22Rv1 (cell line): ENCODE results near the gene SPHKAP.

Experiments
- ZFX ChIP-seq: fragments of 450-650 bp; IDR thresholded peaks from 2 replicates; pipeline ENCODE4 v1.6.1; 2017; ENCODE audit warnings: antibody characterized with exemption, borderline replicate concordance
- TF ChIP-seq, protein P1 (sequence below): fragments of 450-650 bp; IDR thresholded peaks from 2 replicates; pipeline ENCODE4 v1.5.1; 2017; ENCODE audit warnings: mild to moderate bottlenecking

DNA sequence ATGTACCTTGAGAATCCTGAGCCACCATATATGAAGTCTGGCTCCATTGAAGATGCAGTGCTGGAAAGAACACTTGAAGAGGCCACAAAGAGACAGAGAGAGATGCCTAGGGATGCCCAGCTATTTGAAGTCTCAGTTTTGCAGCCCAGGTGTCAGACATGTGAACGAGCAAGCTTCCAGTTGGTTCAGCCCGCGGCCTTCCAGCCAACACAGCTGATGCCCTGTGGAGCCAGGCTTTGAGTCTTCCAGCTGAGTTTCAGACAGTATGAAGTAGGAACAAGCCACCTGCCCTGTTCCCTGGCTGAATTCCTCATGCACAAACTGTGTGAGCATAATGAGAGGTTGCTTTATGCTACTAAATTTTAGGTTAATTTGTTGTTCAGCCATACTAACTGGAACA, 108.8 kb downstream of the SPHKAP start:
- TF ChIP-seq, protein P1, sequence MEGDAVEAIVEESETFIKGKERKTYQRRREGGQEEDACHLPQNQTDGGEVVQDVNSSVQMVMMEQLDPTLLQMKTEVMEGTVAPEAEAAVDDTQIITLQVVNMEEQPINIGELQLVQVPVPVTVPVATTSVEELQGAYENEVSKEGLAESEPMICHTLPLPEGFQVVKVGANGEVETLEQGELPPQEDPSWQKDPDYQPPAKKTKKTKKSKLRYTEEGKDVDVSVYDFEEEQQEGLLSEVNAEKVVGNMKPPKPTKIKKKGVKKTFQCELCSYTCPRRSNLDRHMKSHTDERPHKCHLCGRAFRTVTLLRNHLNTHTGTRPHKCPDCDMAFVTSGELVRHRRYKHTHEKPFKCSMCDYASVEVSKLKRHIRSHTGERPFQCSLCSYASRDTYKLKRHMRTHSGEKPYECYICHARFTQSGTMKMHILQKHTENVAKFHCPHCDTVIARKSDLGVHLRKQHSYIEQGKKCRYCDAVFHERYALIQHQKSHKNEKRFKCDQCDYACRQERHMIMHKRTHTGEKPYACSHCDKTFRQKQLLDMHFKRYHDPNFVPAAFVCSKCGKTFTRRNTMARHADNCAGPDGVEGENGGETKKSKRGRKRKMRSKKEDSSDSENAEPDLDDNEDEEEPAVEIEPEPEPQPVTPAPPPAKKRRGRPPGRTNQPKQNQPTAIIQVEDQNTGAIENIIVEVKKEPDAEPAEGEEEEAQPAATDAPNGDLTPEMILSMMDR, result no peak
- no peak for TF ChIP-seq ZFX
